Gastroesophageal sphincter (tissue), 3 donors: ENCODE measurements around the gene ANKZF1.

ENCODE experiments used
- CTCF ChIP-seq, 4 experiments: fragments of 200-600 bp in 2 of 4; fragments of 450-650 bp in 2 of 4; sonication (generic) in 1 of 4; IDR thresholded peaks; one replicate each; pipeline ENCODE4 v1.5.1; 2017 to 2019; ENCODE audit warnings: antibody characterized with exemption in 4 of 4, mild to moderate bottlenecking in 2 of 4, moderate library complexity in 2 of 4
- EP300 ChIP-seq: sonication (generic); formaldehyde crosslinking; IDR thresholded peaks from one replicate; pipeline ENCODE4 v1.6.1; 2017; ENCODE audit warnings: antibody characterized with exemption, mild to moderate bottlenecking
- POLR2AphosphoS5 ChIP-seq: sonication (generic); formaldehyde crosslinking; IDR thresholded peaks from one replicate; pipeline ENCODE4 v1.6.1; 2017; ENCODE audit warnings: antibody characterized with exemption

- TF ChIP-seq CTCF (IDR thresholded peaks at IDR 0.05) (no peak), EP300 (no peak), POLR2AphosphoS5 (no peak)
These were observed 36.6 kb downstream of the ANKZF1 start for GRCh38 chr2:219266232-219266631.
